GM21423 (cell line): ENCODE results near the gene SLC25A25.
"Not testable (repeated sequence)": the region's sequence is repeated elsewhere in the genome, so short reads cannot be mapped to it uniquely, and the experiment has no call there.

ENCODE experiments used
- ATAC-seq: cut with Tn5 transposase; IDR thresholded peaks from one replicate; pipeline ENCODE4 v1.9.1; 2021; ENCODE audit warnings: mild to moderate bottlenecking, moderate library complexity; ENCODE audit not compliant: unreplicated experiment

Gene SLC25A25

DNA sequence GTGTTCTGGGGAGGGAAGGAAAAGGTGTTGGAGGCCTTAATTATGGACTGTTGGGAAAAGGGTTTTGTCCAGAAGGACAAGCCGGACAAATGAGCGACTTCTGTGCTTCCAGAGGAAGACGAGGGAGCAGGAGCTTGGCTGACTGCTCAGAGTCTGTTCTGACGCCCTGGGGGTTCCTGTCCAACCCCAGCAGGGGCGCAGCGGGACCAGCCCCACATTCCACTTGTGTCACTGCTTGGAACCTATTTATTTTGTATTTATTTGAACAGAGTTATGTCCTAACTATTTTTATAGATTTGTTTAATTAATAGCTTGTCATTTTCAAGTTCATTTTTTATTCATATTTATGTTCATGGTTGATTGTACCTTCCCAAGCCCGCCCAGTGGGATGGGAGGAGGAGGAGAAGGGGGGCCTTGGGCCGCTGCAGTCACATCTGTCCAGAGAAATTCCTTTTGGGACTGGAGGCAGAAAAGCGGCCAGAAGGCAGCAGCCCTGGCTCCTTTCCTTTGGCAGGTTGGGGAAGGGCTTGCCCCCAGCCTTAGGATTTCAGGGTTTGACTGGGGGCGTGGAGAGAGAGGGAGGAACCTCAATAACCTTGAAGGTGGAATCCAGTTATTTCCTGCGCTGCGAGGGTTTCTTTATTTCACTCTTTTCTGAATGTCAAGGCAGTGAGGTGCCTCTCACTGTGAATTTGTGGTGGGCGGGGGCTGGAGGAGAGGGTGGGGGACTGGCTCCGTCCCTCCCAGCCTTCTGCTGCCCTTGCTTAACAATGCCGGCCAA lies 40.4 kb downstream of the SLC25A25 start:
- no peak for ATAC-seq

DNA sequence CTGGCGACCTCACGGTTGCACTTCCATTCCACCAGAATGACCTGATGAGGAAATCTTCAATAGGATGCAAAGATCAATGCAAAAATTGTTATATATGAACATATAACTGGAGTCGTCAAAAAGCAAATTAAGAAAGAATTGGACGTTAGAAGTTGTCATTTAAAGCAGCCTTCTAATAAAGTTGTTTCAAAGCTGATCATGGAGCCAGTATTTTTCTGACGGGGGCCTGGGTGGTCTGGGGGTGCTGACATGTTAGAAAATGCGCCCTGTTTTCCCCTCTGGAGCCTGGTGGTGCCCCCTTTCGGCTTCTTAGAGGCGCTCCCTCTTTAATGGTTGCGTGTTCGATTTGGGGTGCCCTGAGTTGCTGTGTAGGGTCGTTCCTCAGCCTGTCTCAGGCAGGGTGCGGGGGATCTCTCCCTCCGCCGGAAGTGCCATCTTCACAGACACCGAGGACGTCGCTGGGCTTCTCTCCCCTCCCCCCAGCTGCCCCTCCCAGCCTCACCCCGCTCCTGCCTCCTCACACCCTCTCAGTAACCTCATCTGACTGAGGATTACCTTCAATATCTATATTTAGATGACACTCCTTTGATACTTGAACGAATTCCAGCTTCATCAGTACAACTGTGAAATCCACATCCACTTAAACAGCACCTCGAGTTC lies 41.1 kb downstream of the SLC25A25 start:
- ATAC-seq, result no peak

DNA sequence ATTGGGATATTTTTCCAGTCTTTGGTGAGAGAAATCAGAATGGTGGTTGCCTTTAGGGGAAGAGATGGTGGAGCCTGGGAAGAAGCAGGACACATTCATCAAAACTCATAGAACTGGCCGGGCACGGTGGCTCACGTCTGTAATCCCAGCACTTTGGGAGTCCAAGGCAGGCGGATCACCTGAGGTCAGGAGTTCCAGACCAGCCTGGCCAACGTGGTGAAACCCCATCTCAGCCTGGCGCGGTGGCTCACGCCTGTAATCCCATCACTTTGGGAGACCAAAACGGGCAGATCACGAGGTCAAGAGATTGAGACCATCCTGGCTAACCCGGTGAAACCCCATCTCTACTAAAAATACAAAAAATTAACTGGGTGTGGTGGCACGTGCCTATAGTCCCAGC lies 43.7 kb downstream of the SLC25A25 start:
- not testable (repeated sequence) for ATAC-seq

DNA sequence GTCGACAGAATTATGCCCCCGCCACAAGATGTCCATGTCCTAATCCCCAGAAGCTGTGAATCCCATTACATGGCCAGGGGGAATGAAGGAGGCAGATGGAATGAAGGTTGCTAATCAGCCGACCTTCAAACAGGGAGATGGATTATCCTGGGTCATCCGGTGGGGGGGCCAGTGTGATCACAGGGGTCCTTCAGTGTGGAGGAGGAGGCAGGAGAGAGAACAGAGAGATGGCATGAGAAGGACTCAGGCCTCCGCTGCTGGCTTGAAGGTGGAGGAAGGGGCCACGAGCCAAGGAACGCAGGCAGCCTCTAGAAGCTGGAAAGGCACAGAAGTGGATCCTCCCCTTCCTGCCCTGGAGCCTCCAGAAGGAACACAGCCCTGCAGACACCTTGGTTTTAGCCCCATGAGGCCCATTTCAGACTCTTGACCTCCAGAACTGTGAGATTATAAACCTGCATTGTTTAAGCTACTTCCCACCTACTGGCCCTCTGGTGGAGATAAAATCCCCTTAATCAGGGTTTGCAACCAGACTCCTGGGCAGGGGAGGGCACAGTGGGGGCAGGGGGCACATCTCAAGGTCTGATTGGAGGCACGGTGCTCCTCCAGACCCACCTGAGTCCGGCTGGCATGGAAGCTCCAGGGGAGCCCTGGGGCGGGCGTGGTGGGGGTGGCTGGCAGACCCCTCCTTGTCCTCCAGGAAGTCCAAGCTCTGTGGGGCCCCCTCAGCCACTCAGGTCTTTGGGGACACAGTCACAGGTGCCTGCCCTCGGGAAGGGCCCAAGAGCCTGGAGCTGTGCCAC lies 45.7 kb downstream of the SLC25A25 start:
- no peak for ATAC-seq

DNA sequence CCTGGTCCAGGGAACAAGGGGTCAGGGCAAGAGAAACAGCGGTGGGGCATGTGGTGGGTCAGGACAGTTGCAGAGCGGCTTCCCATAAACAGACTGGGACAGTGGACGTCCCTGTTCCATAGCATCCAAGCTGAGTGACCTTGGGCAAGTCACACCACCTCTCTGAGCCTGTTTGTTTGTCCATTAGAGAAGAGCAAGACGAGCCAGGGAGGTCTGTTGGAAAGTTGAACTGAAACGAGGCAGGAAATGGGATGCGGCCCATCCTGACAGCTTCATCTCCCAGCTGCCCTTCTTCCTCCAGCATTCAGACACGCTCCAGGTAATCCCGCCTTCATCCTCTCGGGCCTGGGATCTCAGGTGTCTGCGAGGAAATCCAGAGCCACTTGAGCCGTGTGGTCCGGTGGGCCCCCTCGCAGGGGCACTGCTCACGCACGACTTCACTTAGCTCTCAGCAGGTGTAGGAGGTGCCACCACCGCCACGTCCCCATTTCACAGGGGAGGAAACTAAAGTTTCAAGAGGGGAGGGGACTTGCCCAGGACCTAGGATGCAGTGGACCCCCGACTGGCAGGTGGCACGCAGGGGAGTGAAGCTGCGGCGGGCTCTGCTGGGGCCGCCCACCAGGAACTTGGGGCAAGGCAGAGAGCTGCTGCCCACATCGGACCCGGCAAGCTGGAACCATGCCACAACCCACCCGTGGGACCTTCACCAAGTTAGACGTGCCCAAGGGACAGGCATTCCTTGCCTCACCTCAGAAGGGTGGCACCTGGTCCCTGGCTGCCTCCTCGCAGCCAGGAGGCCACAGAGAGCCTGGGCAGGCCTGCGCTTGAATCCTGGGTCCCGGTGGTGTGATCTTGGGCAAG lies 46.5 kb downstream of the SLC25A25 start:
- no peak for ATAC-seq

DNA sequence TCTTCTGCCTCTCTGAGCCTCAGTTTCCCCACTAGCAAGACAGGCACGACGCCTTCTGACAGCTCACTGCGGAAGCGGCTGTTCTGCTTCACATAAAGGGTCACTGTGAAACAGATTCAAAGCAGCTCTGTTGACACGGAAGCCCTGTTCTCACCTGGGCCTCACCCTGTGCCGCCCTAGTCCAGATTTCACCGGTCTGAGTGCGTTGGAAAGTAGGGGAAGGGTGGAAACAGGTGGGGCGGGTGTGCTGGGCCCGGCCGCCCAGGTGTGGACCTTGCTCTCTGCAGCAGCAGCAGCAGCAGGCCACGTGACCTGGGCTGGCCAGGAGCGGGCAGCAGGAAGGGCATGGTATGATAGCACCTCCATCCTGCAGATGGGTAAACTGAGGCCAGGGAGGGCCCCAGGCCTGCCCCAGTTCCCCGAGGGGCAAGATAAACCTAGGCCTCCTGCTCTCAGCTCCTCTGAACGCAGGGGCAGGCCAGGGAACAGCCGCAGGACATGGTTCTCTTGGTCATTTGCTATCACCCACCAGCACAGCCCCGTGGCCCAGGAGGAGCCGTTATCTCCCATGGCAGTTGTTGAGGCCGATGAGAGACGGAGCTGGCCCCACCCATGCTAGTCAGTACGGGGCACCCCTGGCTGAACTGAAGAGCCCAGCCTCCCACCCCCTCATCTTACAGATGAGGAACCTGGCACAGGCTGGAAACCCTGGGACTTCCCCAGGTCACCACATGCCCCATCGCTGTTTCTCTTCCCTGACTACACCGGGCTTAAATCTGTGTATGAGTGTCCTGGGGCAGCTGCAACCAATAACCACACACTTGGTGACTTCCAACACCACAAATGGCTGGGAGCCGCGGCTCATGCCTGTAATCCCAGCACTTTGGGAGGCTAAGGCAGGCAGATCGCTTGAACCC lies 47.4 kb downstream of the SLC25A25 start:
- ATAC-seq, result no peak

DNA sequence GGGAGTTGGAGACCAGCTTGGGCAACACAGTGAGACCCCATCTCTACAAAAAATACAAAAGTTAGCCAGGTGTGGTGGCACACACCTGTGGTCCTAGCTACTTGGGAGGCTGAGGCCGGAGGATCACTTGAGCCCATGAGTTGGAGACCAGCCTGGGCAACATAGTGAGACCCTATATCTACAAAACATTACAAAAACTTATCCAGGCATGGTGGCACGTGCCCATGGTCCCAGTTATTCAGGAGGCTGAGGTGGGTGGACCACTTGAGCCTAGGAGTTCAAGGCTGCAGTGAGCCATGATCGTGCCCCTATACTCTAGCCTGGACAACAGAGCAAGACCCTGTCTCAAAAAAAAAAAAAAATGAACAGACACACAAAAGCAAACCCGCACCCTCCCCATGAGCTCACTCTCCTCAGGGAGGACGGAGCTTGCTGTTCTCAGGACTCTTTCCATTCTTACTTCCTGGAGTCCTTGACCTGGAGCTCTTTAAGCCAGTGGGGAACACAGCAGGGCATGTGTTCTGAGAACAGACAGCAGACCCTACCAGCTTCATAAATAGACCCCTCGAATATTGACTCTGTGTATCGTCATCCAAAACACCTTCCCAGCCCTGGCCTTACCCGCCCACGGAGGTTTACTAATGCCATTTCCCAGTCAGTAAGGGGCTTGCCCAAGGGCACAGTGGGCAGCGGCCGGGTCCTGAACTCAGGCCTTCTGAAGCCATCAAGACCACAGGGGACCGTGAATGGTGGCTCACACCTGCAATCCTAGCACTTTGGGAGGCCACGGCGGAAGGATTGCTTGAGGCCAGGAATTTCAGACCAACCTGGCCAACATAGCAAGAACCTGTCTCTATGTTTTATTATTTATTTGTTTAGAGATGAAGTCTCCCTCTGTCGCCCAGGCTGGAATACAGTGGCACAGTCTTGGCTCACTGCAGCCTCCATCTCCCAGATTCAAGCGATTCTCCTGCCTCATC lies 48.4 kb downstream of the SLC25A25 start:
- ATAC-seq, result no peak

DNA sequence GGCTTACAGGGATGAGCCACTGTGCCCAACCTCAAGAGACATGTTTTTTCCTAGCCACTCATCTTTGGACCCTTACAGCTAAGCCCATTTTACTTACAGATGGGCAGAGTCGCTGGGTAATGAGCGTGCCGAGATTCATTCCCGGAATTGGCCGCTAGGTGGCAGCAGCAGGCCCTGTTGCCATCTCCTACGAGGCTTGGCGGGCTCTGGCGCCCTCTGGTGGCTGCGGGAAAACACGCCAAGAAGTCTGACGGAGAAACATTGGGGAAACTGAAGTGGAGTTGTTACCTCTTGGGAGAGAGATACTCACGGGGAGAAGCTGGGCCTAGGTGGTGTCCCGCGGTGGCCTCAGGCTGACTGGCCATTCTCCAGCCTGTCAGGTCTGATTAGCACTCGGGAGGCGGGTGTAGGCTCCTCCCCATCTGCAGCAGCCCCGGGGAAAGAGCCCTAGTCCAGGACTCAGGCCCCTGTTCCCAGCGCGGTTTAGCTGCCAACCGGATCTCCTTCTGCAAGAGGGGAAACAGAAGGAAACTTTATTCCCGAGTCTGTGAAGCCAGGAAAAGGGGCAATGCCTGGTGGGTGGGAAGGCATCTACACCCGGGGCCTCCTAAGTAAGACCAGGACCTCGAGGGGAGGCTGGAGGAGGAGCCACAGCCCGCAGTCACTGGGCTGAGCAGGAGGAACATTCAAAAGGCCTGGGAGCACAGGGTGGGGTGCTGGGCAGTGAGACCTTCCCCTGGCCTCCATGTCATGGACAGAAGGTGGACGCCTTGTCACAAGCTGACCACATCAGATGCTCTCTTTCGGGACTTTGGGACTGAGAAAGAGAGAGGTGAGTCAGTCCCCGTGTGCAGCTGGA lies 49.8 kb downstream of the SLC25A25 start:
- peak; percentile 55 for ATAC-seq

DNA sequence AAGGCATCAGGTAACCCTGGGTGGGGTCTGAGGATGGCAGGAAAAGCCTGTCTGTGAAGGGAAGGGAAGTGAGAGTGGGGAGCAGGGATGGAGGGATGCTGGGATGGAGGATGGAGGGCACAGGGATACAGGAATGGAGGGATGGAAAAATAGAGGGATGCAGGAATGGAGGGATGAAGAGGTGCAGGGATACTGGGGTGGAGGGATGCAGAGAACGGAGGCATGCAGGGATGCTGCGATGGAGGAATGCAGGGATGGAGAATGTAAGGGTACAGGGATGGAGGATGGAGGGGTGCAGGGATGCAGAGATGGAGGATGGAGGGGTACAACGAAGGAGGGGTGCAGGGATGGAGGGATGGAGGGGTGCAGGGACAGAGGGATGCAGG lies 50.4 kb downstream of the SLC25A25 start:
- no peak for ATAC-seq

DNA sequence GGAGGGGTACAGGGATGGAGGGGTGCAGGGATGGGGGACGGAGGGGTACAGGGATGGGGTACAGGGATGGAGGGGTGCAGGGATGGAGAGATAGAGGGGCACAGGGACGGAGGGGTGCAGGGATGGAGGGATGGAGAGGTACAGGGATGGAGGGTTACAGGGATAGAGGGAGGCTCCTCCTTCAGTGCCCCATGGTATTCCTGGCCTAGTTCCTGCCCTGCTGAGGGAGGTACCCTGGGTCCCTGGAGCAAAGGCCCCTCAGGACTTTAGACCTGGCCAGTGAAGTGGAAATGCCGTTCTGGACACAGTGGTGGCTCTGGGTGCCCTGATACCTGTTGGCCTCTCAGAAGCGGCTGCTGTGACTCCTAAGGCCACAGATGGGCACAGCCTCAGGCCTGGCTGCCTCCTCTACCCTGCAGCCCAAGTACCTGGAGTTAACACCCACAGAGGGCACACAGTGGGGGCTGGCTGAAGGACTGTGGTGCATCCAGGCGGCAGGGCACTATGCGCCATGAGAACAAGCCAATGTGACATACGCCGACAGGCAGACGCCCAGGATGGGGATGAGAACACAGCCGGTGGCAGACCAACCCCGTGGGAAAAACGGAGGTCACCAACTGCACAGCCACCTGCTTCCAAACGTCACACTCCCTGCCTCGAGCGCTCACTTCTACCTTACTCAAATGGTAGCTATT lies 51.1 kb downstream of the SLC25A25 start:
- ATAC-seq, result no peak

DNA sequence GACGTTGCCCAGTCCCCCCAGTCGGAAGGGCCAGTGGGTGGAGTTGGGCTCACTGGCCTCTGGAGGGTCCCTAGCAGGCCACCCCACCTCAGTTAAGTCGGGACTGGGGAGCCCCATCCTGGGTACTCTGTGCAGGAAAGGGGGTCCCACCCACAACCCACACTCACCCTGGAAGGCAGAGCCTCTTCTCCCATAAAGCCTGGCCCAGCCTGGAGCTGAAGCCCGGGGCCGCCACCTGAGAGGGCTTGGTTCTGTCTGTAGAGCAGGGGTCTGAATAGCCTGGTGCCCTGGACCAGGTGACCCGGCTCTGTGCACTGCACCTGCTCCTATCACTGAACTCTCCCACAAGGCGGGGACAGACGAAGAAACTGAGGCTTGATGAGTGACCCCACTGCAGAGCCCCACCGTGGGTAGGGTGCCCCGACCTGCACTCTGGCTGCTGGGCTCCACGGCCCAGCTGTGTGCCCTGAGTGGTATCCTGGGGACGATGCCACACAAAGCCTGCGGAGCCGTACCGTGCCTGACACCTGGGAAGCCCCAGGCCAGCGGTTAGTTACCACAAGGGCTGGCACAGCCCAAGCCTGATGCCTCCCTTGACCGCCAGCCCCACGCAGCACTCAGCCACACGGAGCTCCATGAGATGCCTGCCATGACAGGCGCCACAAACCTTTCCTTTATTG lies 52.2 kb downstream of the SLC25A25 start:
- ATAC-seq, result no peak

DNA sequence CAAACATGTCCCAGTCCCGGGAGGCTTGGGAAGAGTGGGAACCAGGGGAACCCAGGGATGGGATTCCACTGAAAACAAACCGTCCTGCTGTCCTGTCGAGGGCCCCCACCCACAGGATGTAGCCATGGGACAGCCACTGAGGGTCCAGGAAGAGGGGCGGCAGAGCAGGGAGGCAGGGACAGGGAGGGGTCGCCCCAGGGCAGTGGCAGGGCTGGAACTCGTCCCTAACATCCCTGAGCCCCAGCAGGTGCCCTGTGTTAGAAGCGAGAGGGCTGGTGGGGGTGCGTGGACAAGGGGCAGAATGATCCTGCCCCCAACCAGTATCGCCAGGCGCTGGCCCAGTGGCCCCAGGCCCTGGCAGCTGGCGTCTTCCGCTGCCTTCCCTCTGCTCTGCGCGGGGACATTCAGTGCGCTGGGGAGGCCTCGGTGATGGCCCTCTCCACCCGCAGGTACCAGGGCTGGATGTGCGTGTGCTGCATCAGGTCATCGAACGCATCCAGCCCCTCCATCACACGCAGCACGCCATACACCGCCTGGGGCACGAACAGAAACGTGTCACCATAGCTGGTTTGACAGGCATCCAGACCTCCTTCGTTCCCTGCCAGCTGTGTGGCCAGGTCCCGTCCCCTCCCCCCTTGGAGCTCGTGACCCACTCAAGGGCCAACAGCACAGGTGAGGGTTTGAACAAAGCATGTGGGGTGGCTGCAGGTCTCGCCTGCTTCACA lies 52.9 kb downstream of the SLC25A25 start:
- ATAC-seq, result no peak

DNA sequence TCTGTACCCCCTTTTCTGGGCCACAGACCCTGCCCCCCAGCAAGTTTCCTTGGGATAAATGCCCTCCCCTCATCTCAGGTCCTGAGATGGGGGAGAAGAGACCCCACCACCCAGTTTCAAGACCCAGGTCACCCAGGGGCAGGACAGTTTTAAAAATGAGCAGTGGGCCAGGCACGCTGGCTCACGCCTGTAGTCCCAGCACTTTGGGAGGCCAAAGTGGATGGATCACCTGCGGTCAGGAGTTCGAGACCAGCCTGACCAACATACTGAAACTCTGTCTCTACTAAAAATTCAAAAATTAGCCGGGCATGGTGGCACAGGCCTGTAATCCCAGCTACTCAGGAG lies 53.4 kb downstream of the SLC25A25 start:
- ATAC-seq, result no peak

DNA sequence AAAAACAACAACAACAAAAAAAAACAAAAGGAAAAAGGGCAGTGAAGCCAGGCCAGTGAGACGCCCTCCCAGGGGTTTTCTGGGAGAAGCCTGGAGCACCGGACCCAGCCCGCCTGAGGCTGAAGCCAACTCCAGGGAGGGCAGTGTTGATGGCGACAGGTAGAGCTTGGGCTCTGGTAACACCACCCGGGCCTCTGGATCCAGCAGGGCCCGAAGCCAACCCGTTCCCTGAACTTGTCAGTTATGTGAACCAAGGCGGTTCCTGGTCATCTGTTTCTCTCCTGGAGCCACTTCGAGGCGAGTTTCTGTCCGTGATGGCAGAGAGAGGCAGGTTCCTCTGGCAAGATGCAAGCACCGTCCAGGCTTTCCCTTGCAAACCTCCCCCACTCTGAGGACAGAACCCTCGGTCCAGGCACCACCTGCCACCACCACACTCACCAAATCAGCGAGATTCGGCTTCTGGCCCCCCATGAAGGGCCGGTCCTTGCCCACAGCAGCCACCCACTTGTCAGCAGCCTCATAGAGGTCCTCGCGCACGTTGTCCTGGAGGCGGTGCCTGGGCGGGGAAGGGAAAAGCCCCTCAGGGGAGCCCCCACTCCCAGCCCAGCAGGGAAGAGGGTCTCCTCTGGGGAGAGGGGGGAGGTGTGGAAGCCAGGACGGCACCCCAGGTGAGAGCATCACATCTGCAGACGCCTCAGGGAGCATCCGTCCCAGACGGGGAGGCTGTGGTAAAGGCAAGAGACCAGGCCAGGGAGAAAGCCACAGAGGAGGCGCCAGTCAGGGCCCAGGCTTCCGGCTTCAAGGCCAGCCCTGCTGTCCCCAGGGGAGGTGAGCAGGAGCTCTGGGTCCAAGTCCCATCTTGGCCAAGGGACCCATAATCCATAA lies 54.1 kb downstream of the SLC25A25 start:
- ATAC-seq, result no peak

DNA sequence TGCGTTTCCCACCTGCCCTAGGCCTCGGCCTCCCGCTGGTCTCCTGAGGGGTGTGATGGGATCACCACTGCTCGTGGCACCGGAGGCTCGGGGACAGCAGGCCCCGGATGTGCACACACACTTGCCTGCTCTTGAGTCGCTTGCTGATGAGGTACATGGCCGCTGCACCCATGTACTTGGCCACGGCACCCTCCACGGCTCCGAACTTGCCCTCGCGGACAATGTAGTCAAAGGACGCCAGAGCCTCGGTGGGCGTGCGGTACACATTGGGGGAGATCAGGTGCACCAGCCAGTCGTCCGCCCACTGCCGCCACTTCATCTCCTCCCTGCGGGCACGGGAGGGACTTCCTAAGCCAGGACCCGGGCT lies 54.8 kb downstream of the SLC25A25 start:
- ATAC-seq, result no peak
